ENCODE data around the gene HLF. TPM values are rescaled to one million over a fixed set of nuclear protein-coding genes. Genes with fewer than 3 reads are reported as not detected.
"Not testable (repeated sequence)": the region's sequence is repeated elsewhere in the genome, so short reads cannot be mapped to it uniquely, and the experiment has no call there.

HLF gene
- total and polyA plus RNA-seq, 2 experiments from 2014 or later: 0.09 TPM; not detected in 1

DNA sequence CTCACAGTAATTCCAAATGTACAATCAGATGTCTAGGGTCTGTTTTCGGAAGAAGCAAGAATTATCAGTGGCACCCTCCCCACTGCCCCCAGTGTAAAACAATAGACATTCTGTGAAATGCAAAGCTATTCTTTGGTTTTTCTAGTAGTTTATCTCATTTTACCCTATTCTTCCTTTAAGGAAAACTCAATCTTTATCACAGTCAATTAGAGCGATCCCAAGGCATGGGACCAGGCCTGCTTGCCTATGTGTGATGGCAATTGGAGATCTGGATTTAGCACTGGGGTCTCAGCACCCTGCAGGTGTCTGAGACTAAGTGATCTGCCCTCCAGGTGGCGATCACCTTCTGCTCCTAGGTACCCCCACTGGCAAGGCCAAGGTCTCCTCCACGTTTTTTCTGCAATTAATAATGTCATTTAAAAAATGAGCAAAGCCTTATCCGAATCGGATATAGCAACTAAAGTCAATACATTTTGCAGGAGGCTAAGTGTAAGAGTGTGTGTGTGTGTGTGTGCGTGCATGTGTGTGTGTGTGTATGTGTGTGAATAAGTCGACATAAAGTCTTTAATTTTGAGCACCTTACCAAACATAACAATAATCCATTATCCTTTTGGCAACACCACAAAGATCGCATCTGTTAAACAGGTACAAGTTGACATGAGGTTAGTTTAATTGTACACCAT is 59.7 kb downstream of the HLF start:
- WGBS, 2 experiments (ENCODE audit: low coverage in 1 of 2, low lambda C conversion rate in 2 of 2, missing lambda C conversion rate in 2 of 2): 83% methylated on average over 9 of the region's 9 CpGs

DNA sequence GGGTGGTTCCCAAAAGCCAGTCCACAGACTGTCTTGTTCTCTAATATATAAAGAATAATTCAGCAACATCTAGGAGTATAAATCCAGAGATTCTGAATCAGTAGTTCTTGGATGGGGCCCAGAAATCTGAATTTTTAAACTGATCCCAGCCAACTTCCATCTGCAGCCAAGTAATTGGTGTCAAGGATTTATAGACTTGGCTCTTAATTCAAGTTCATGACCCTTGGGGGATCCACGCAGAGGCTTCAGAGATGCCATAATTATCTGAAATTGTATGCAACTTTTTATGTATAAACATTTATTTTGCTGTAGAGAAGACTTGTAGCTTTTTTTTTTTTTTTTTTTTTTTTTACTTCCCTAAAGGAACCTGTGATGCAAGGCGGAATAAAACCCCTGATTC is 60.6 kb downstream of the HLF start:
- no peaks in the 10 kb centered on the region for H3K4me1 ChIP-seq (ENCODE audit: insufficient read depth)
- no peaks in the 10 kb centered on the region for H3K9me2 ChIP-seq (ENCODE audit: insufficient read depth)
- H3K27ac ChIP-seq: no peak overlapping the region
- no peaks in the 10 kb centered on the region for H3K27me3 ChIP-seq (replicated peaks; ENCODE audit: insufficient read depth)
- H2AFZ ChIP-seq: no peak overlapping the region
- H3K79me2 ChIP-seq (ENCODE audit: insufficient read depth): no peaks in the 10 kb centered on the region
- no peaks in the 10 kb centered on the region for H3K9me3 ChIP-seq (ENCODE audit: low read depth)
- no peaks in the 10 kb centered on the region for H3K36me3 ChIP-seq (ENCODE audit: low read depth)
- no peak overlapping the region for H3K4me3 ChIP-seq
- no peaks in the 10 kb centered on the region for H3F3A ChIP-seq (ENCODE audit: insufficient read depth)
- in situ Hi-C loops (cut with MboI): no loop called here
- no peak overlapping the region for H3K9ac ChIP-seq
- 61 to 62% methylated on average over 2 of the region's 2 CpGs for WGBS, 2 experiments (ENCODE audit: low coverage in 1 of 2, low lambda C conversion rate in 2 of 2, missing lambda C conversion rate in 2 of 2)
- no peak for TF ChIP-seq EZH2 (IDR thresholded peaks at IDR 0.05; ENCODE audit: insufficient read depth, poor library complexity, severe bottlenecking)
- no peak for TF ChIP-seq EZH2phosphoT487 (IDR thresholded peaks at IDR 0.05; ENCODE audit: insufficient read depth, low read depth)
- DNase-seq: no peak
- no peaks in the 10 kb centered on the region for H4K20me1 ChIP-seq (ENCODE audit: insufficient read depth)
- H3K4me2 ChIP-seq (ENCODE audit: unreplicated experiment): no peak overlapping the region

More for the DNA sequence above, 59.7 kb downstream of the HLF start:
- no peaks in the 10 kb centered on the region for H3K36me3 ChIP-seq (ENCODE audit: low read depth)
- H3K9ac ChIP-seq: no peak overlapping the region
- no peak for TF ChIP-seq EZH2 (IDR thresholded peaks at IDR 0.05; ENCODE audit: insufficient read depth, poor library complexity, severe bottlenecking)
- TF ChIP-seq EZH2phosphoT487 (IDR thresholded peaks at IDR 0.05; ENCODE audit: insufficient read depth, low read depth): no peak
- no peak overlapping the region for H2AFZ ChIP-seq
- DNase-seq: no peak
- no peaks in the 10 kb centered on the region for H3K27me3 ChIP-seq (replicated peaks; ENCODE audit: insufficient read depth)
- H3K4me2 ChIP-seq (ENCODE audit: unreplicated experiment): no peak overlapping the region
- H3F3A ChIP-seq (ENCODE audit: insufficient read depth): no peaks in the 10 kb centered on the region
- no peaks in the 10 kb centered on the region for H3K4me1 ChIP-seq (ENCODE audit: insufficient read depth)
- no peaks in the 10 kb centered on the region for H4K20me1 ChIP-seq (ENCODE audit: insufficient read depth)
- no peaks in the 10 kb centered on the region for H3K9me2 ChIP-seq (ENCODE audit: insufficient read depth)
- in situ Hi-C loops (cut with MboI): no loop called here
- no peaks in the 10 kb centered on the region for H3K9me3 ChIP-seq (ENCODE audit: low read depth)
- no peaks in the 10 kb centered on the region for H3K79me2 ChIP-seq (ENCODE audit: insufficient read depth)
- no peak overlapping the region for H3K27ac ChIP-seq
- H3K4me3 ChIP-seq: no peak overlapping the region

DNA sequence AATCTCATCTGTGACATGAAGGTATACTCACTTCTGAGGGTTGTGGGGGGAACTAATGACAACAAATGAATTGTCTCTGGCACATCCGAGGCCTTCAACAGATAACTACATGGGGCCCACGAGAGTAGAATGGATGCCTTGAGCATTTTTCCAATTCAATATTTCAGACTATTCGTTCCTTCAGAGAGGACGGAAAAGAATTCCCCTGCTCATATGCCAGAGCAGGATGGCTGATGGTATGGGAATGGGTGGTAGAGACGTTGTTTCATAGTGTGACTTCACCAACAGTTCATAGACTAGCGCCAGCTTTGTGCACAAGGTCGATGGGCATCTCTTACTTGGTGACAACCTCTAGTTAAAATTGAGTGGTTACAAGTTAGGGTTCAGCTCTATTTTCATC is 61.3 kb downstream of the HLF start:
- no peak overlapping the region for H3K4me3 ChIP-seq
- in situ Hi-C loops (cut with MboI): no loop called here
- 80 to 84% methylated on average over 7 of the region's 7 CpGs for WGBS, 2 experiments (ENCODE audit: low coverage in 1 of 2, low lambda C conversion rate in 2 of 2, missing lambda C conversion rate in 2 of 2)
- no peak overlapping the region for H3K9ac ChIP-seq
- no peak overlapping the region for H2AFZ ChIP-seq
- H3K9me3 ChIP-seq (ENCODE audit: low read depth): no peaks in the 10 kb centered on the region
- H3F3A ChIP-seq (ENCODE audit: insufficient read depth): no peaks in the 10 kb centered on the region
- H3K27ac ChIP-seq: no peak overlapping the region
- H3K4me2 ChIP-seq (ENCODE audit: unreplicated experiment): no peak overlapping the region
- TF ChIP-seq EZH2 (IDR thresholded peaks at IDR 0.05; ENCODE audit: insufficient read depth, poor library complexity, severe bottlenecking) (no peak), EZH2phosphoT487 (IDR thresholded peaks at IDR 0.05; ENCODE audit: insufficient read depth, low read depth) (no peak)
- no peaks in the 10 kb centered on the region for H4K20me1 ChIP-seq (ENCODE audit: insufficient read depth)
- H3K36me3 ChIP-seq (ENCODE audit: low read depth): no peaks in the 10 kb centered on the region
- H3K79me2 ChIP-seq (ENCODE audit: insufficient read depth): no peaks in the 10 kb centered on the region
- H3K27me3 ChIP-seq (replicated peaks; ENCODE audit: insufficient read depth): no peaks in the 10 kb centered on the region
- H3K9me2 ChIP-seq (ENCODE audit: insufficient read depth): no peaks in the 10 kb centered on the region
- no peaks in the 10 kb centered on the region for H3K4me1 ChIP-seq (ENCODE audit: insufficient read depth)
- no peak for DNase-seq

DNA sequence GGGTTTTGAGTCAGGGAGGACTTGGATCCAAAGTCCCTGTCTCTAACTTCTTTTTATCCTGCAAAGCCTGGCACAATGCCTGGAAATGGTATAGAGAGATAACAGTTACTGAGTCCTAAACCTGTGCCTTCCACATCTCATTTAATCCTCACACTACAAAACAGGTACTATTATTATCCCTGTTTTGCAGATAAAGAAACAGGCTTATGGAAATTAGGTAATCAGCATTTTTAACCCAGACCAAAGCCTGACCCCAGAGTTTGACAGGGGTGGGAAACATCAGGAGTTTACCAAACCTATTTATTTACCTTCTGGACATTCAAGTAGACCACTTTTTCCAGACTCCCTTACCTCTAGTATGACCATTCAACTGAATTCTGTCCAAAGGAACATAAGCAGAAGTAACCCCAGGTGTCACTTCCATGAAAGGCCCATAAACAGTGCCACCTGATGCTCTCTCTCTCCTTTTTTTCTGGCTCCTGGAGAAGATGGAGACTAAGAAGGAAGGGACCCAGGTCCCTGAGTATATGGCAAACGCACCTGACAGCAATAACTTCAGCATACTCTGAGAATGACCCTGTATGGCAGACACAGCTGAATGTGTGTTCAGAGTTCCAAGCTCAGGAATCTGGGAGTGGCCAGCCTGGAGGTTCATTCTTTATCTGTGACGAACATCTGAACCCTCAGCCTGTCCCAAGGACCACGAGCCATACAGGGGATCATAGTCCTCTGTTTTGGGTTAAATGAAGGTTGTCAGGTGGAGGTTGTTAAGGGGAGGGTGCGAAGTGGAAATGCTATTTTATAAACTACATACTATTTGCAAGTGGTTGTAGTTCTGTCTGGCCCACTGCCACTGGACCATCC is 62.7 kb downstream of the HLF start:
- H2AFZ ChIP-seq: no peak overlapping the region
- H3K27me3 ChIP-seq (replicated peaks; ENCODE audit: insufficient read depth): no peaks in the 10 kb centered on the region
- H3F3A ChIP-seq (ENCODE audit: insufficient read depth): no peaks in the 10 kb centered on the region
- in situ Hi-C loops (cut with MboI): no loop called here
- H3K4me1 ChIP-seq (ENCODE audit: insufficient read depth): no peaks in the 10 kb centered on the region
- H4K20me1 ChIP-seq (ENCODE audit: insufficient read depth): no peaks in the 10 kb centered on the region
- no peaks in the 10 kb centered on the region for H3K79me2 ChIP-seq (ENCODE audit: insufficient read depth)
- H3K9me2 ChIP-seq (ENCODE audit: insufficient read depth): no peaks in the 10 kb centered on the region
- no peak overlapping the region for H3K4me3 ChIP-seq
- H3K27ac ChIP-seq: no peak overlapping the region
- no peak for DNase-seq
- H3K4me2 ChIP-seq (ENCODE audit: unreplicated experiment): no peak overlapping the region
- no peaks in the 10 kb centered on the region for H3K36me3 ChIP-seq (ENCODE audit: low read depth)
- TF ChIP-seq EZH2phosphoT487 (IDR thresholded peaks at IDR 0.05; ENCODE audit: insufficient read depth, low read depth): no peak
- 39 to 51% methylated on average over 4 of the region's 4 CpGs for WGBS, 2 experiments (ENCODE audit: low coverage in 1 of 2, low lambda C conversion rate in 2 of 2, missing lambda C conversion rate in 2 of 2)
- no peak overlapping the region for H3K9ac ChIP-seq
- H3K9me3 ChIP-seq (ENCODE audit: low read depth): no peaks in the 10 kb centered on the region

DNA sequence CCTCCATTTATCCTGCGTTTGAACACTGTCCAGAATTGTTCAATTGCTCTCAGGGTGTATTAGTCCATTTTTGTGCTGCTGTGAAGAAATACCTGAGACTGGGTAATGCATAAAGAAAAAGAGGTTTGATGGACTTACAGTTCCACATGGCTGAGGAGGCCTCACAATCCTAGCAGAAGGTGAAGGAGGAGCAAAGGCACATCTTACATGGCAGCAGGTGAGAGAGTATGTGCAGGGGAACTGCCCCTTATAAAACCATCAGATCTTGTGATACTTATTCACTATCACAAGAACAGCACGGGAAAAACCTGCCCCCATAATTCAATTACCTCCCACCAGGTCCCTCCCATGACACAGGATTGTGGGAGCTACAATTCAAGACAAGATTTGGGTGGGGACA is 63.8 kb downstream of the HLF start:
- H3K9me3 ChIP-seq (ENCODE audit: low read depth); H3K4me3 ChIP-seq; H2AFZ ChIP-seq; H4K20me1 ChIP-seq (ENCODE audit: insufficient read depth); H3K27me3 ChIP-seq (replicated peaks; ENCODE audit: insufficient read depth); H3K9ac ChIP-seq; H3K36me3 ChIP-seq (ENCODE audit: low read depth); DNase-seq; H3K4me1 ChIP-seq (ENCODE audit: insufficient read depth); H3K9me2 ChIP-seq (ENCODE audit: insufficient read depth); H3K79me2 ChIP-seq (ENCODE audit: insufficient read depth); H3K4me2 ChIP-seq (ENCODE audit: unreplicated experiment); in situ Hi-C loops (cut with MboI); H3F3A ChIP-seq (ENCODE audit: insufficient read depth); H3K27ac ChIP-seq: not testable (repeated sequence)
- 33 to 34% methylated on average over 2 of the region's 2 CpGs for WGBS, 2 experiments (ENCODE audit: low coverage in 1 of 2, low lambda C conversion rate in 2 of 2, missing lambda C conversion rate in 2 of 2)

All from GM23248 (cell line).